Hypothalamus (tissue), 51 donors: Measurements from ENCODE around the gene UHRF1.
"Not testable (repeated sequence)": the region's sequence is repeated elsewhere in the genome, so short reads cannot be mapped to it uniquely, and the experiment has no call there.

Experiments used
- DNase-seq, 51 donors: peaks; one replicate each; lab custom pipeline; 2025; lab: John Stamatoyannopoulos, UW

The UHRF1 gene

DNA sequence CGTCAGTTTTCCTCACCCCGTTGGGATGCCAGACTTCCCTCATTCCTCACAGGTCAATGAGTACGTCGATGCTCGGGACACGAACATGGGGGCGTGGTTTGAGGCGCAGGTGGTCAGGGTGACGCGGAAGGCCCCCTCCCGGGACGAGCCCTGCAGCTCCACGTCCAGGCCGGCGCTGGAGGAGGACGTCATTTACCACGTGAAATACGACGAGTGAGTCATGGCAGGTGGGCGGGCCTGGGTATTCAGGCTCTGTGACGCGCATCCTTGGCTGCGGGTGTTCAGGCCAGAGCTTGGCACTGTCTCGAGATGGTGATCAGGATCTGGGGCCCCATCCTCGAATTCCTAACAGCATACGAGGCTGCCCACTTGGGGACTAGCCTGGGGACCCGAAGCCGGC, 21.4 kb downstream of the UHRF1 start:
- no peak for DNase-seq

DNA sequence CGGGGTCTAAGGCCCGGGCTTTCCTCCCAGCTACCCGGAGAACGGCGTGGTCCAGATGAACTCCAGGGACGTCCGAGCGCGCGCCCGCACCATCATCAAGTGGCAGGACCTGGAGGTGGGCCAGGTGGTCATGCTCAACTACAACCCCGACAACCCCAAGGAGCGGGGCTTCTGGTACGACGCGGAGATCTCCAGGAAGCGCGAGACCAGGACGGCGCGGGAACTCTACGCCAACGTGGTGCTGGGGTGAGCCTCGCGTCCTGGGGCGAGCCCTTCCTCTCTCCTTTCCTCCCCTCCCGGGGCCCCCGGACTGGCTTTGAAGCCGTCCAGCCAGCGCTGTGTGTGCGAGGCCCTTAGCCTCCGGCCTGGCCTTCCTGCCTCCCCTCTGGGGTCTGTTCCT, 23.4 kb downstream of the UHRF1 start:
- no peak for DNase-seq

DNA sequence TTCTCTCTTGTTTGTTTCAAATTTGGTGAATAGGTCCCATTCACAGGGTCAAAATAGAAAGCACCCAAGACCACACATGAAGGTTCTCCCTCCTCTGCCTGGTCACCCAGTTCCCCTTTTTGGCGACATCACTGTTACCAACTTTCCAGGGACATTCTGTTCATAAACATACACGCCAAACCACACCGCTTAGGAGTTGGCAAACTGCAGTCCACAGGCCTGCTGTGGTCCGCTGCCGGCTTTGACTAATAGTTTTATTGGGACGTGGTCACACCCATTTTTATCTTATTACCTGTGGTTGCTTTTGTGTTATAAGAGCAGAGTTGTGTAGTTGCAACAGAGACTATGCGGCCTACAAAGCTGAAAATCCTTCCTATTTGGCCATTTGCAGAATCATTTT, 24.2 kb downstream of the UHRF1 start:
- peak in 1 of 51 donors; percentile 12 for DNase-seq

DNA sequence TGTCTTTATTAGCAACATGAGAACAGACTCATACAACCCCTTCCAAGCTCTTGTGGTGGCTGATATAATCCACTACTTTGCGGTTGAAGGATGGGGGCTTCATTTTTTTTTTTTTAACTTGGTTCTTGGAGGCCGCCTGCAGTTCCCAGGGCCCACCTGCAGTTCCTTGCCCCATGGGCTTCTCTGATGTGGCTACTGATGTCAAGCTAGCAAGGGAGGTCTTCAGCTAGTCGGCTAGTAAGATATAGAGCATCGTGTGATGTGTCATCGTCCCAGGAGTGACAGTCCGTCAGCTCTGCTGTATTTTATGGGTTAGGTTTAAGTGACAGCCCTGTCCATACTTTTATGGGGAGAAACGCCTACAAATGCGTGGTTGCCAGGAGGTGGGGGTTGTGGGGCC, 26.1 kb downstream of the UHRF1 start:
- no peak for DNase-seq

DNA sequence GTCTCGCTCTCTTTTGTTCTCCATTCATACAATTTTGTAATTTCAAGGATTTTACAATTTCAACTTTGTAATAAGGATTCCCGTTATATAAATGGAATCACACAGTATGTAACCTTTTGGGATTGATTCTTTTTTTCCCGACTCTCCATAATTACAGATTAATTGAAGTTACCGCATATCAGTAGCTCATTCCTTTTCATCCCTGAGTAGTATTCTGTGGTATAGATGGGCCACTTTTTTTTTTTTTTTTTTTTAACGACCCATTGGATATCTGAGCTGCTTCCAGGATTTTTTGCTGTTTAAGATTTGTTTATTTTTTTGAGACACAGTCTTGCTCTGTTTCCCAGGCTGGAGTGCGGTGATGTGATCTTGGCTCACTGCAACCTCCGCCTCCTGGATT, 27.8 kb downstream of the UHRF1 start:
- no peak for DNase-seq

DNA sequence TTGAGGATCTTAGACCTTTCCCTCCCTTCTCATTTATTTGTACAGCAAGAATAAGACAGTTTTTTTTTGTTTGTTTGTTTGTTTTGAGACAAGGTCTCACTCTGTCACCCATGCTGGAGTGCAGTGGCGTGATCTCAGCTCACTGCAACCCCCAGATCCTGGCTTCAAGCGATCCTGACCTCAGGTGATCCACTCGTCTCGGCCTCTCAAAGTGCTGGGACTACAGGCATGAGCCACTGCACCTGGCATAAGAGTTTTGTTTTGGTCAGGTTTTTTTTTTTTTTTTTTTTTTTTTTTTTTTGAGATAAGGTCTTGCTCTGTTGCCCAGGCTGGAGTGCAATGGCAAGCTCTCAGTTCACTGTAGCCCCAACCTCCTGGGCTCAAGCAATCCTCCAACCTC, 29.2 kb downstream of the UHRF1 start:
- not testable (repeated sequence) for DNase-seq

DNA sequence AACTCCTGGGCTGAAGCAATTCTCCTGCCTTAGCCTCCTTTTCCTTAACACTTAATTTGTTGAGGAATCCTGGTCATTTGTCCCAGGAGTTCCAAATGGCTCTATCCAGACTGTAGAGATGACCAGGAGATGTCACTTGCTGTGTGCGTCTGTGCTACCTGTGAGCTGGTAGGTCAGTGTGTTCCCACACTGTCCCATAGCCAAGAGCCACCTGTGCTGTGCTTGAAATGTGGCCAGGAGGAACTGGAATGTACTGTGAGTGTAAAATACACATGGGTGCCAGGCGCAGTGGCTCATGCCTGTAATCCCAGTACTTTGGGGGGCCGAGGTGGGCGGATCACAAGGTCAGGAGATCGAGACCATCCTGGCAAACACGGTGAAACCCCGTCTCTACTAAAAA, 30.2 kb downstream of the UHRF1 start:
- DNase-seq: no peak

DNA sequence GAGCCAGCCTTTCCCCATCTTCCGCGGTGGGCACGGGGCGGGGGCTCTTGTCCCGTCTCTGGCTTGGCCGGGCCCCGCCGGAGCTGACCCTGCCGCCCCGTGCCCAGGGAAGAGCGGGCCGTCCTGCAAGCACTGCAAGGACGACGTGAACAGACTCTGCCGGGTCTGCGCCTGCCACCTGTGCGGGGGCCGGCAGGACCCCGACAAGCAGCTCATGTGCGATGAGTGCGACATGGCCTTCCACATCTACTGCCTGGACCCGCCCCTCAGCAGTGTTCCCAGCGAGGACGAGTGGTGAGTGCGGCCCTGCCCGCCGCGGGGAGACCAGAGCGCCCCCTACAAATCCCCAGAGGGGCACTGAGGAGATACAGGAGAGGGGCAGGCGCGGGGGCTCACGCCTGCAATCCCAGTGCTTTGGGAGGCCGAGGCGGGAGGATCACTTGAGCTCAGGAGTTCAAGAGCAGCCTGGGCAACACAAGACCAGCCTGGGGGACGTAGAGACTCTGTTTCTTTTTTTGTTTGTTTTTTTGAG, 32.4 kb downstream of the UHRF1 start:
- DNase-seq: not testable (repeated sequence)

DNA sequence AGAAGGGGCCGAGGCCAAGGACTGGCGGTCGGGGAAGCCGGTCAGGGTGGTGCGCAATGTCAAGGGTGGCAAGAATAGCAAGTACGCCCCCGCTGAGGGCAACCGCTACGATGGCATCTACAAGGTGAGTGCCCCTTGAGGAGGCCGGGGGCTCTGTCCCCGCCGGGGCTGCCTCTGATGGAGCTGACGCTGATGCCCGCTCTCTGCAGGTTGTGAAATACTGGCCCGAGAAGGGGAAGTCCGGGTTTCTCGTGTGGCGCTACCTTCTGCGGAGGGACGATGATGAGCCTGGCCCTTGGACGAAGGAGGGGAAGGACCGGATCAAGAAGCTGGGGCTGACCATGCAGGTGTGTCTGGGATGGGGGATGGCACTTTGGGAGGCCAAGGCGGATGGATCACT, 41.3 kb downstream of the UHRF1 start:
- not testable (repeated sequence) for DNase-seq

DNA sequence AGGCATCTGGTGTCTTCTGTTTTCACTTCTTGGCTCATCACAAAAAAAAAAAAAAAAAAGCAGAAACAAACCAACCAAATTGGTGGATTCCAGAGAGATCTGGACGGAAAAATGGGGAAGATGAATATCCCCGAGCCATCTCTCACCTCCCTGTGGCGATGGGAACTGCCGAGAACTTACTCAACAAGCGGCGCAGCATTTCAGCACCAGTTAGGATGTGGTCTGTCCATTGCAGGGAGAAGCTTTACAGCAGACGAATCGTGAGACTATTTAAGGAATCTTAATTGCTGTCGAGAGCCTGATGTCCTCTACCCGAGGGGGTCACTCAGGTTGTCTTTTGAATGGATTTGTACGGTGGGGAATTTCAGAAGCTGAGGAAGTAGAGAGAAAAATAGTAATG, 42.4 kb downstream of the UHRF1 start:
- DNase-seq: no peak

DNA sequence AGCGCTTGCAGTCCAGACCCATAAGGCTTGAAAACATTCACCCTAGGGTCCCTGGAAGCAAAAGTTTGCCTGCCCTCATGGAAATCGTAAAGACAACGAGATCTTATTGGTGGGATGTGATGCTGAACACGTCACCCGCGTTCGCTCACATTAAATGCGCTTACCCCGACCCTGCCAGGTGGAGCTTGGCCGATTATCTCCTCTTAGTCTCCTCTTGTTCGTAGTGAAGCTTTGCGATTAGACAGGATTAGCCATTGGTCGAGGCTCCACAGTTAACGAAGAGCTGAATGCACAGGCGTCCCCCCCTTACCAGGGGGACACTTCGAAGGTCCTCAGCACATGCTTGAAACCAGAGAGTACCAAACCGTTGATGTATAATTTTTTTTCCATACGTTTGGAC, 43.6 kb downstream of the UHRF1 start:
- no peak for DNase-seq

DNA sequence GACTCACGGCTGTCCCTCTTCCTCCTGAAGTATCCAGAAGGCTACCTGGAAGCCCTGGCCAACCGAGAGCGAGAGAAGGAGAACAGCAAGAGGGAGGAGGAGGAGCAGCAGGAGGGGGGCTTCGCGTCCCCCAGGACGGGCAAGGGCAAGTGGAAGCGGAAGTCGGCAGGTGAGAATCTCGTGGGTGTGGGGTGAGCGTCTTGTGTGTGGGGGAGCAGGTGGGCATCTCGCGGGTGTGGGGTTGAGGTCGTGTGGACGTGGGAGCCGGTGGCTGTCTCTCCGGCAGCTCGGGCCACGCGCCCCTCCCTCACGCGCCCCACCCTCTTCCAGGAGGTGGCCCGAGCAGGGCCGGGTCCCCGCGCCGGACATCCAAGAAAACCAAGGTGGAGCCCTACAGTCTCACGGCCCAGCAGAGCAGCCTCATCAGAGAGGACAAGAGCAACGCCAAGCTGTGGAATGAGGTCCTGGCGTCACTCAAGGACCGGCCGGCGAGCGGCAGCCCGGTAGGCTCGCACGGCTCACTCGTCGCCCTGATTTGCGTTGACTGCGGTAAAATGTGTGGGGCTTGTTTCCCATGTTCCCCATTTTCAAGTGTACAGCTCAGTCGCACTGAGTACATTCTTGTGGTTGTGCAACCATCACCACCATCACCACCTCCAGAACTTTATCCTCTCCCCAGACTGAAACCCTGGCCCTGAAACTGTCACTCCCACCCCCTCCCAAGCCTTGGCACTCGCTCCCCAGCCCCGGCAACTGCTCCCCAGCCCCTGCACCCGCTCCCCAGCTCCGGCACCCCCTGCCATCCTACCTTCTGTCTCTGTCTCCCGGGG, 45.2 kb downstream of the UHRF1 start:
- DNase-seq: not testable (repeated sequence)

DNA sequence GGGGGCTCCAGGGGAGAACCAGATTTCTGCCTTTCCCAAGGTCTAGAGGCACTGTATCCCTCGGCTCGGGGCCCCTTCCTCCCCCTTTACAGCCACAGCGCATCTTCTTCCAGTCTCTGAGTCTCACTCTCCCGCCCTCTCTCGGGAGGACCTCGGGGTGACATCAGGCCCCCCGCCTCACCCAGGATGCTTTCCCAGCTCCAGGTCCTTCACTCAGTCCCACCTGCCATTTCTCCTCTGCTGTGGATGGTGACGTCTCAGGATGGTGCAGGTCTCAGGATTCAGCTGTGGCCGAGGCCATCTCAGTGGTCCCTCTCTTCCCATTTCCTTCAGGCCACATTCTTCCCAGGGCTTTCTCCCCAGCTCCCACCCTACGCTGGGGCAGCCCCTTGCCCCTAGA, 46.0 kb downstream of the UHRF1 start:
- no peak for DNase-seq

DNA sequence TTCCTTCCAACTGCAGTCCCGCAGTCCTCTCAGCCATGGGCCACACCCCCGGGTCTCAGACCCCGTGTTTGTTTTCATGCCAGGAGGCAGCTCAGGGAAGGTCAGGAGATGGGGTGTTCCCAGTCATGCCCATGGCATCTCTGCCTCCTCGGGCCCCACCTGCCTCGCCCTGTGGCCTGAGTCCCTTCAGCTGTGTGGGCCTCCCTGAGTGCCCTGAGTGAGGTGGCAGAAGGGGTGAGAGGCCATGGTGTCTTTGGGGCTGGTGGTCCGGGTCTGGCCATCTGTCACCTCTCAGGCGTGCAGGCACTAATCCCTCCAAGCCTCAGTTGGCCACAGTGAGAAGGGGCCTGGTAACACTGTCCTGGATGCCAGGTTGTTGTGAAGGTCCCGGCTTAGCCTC, 48.7 kb downstream of the UHRF1 start:
- DNase-seq: no peak

DNA sequence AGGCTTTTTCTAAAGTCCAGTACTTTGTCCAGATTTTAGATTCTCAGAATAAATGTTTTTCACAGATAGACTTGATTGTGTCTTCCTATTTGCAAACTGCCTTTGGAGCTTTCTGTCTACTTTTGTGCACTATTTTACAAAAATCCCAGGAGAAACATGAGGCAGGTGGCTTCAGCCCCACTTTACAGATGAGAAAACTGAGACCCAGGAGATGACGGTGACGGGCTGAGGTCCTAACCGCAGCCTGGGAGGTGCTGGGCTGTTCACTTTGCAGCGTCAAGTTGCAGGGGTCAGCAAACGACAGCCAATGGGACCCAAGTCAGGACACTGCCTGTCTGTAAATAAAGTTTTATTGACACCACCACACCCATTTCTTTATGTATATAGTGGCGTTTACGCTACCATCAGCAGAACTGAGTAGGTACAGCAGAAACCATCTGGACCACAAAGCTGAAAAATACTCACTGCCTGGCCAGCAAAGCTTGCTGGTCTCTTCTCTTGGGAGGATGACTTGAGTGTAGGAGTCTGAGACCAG, 52.9 kb downstream of the UHRF1 start:
- DNase-seq: no peak

DNA sequence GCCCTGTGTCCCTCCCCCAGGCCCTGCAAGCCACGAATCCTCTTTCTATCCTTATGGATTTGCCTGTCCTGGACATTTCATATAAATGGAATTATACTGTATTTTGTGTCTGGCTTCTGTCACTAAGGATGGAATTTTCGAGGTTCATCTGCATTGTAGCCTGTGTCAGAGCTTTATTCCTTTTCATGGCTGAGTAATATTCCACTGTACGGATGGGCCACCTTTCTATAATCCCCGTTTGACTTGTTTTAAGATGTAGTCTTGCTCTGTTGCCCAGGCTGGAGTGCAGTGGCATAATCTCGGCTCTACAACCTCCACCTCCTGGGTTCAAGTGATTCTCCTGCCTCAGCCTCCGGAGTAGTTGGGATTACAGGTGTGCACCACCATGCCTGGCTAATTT, 55.8 kb downstream of the UHRF1 start:
- no peak for DNase-seq

DNA sequence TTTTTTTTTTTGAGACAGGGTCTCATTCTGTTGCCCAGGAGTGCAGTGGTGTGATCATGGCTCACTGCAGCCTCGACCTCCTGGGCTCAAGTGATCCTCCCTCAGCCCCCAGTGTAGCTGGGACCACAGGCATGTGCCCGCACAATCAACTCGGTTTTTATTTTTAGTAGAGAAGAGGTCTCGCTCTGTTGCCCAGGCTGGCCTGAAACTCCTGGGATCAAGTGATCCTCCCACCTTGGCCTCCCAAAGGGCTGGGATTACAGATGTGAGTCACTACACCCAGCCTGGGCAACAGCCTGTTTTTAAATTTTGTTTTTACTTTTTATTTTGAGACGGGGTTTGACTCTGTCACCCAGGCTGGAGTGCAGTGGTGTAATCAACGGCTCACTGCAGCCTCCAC, 57.3 kb downstream of the UHRF1 start:
- no peak for DNase-seq

DNA sequence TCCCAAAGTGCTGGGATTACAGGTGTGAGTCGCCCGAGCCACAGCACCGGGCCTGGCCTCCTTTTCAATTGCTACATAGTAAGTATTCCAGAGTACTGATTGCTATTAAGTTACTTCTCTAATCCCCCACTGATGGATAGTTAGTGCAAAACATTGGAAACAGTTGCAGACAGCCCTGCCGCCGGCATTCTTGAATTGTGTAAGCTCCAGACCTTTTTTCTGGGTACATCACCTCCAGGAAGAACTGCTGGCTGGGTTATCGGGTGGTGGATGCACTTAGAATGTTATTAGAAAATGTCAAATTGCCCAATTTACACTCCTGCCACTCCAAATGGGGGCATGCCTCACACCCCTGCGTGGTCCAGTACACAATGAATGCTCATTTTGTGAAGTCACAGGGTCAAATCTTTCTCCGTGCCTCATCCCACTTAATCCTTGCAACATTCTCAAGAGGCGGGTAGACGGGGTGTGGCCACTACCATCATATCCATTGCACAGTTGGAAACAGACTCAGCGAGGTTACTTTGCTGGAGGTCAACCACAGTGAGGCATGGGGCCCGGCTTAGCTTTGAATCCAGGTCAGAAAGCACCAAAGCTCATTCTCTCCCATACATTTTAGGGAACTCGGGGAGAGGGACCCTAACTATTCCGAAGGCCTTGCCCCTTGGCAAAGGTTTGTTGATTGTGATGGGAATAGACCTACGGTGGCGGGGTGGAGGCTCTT, 58.6 kb downstream of the UHRF1 start:
- DNase-seq: no peak

DNA sequence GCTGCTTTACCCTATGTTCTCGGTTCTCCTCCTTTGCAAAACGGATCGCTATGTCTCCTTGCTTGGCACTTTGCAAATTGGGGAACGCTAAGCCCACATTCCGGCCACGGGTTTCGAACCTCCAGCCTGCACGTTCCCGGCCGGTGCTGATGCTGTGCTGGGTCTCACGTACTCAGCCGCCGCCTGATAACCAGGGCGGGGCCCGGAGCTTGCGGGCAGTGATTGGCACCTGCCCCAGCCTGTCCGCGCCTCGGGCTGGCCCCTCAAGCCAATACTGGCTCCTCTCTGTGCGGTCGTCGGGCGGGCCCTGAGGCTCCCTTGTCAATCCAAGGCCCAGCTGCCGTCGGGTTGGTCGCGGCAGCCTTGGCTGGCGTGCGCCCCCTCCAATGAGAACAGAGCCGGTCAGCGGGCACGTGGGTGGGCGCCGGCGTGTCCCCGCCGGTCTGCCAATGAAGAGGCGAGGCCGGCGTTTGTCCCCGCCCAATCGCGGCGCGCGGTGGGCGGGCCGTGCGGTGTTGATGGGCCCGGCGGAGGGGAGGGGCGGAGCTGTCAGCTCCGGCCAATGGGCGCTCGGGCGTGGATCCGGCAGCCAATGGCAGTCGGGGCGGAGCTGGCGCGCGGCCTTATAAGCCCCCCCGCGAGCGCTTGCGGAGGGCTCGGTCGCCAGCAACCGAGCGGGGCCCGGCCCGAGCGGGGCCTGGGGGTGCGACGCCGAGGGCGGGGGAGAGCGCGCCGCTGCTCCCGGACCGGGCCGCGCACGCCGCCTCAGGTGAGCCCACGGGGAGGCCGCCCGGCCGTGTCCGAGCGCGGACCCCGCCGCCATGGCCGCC, 59.4 kb downstream of the UHRF1 start, which contains the start of gene KDM4B:
Gene KDM4B (plus strand): TSS at position 652 of the 830 bp plus-strand sequence. CDS start 63,778 bp downstream, outside the sequence.
- DNase-seq: peak; percentile 81 to 100 (median 99)

DNA sequence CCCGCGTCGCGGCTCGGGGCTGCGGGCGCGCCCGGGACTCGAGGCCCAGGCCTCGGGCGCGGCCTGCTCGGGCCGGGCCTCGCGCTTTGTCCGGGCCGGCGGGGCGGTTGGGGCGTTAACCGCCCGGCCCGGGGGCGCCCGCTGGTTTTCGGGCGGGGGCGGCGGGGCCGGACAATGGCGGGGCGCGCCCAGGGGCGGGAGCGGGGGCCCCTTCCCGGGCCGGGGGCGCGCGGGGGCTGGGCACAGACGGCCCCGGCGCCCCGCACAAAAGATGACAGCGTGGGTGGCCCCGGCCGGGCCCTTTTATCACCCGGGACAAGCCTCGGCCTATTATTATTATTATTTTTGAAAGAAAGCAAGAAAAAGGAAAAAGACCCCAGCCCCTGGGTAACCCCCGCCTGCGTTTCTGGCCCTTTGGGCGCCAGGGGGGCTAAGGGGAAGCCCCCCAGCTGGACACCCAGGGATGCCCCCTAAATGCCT, 60.0 kb downstream of the UHRF1 start:
- no peak for DNase-seq
